DMS53 (cell line): ENCODE data around the gene HOXC13.

Source experiments
- DNase-seq: peaks from one replicate; lab custom pipeline; 2025; lab: John Stamatoyannopoulos, UW

Gene HOXC13

GRCh38 chr12:53938326-53939140 is at the start of gene HOXC13:
HOXC13 (plus strand) TSS chr12:53938831; CDS start chr12:53938907, 76 bp downstream.
- DNase-seq: no peak

GRCh38 chr12:53890081-53890480 is 48.5 kb upstream of the HOXC13 start:
- no peak for DNase-seq

DNA sequence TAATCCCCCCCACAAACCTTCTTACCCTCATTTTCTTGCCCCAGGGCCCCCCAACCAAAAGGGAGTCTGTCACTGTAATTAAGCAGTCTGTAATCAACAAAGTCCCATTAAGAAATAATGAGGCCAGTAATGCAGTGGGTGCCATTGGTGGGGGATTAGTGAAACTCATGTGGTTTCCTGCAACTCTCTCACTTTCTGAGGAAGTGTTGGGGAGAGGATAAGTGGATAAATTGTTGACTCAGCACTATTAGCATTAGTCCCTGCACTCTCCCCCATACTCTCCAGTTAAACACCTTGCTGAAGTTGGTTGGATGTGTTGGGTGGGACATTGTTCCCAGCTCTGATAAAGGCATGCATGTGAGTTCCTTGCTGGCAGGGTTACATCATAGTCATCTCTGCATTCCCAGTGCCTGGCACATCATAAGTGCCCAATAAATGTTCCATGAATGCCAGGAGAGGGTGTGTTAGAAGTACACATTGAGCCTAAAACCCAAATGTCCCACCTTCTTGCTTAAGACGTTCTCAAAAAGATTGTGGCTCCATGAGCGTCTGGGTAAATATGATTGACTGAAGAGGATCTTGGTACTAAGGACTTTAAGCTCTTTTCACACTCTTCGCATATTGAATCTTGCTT is 45.8 kb upstream of the HOXC13 start:
- no peak for DNase-seq

GRCh38 chr12:53899230-53899629 is 39.4 kb upstream of the HOXC13 start:
- no peak for DNase-seq

DNA sequence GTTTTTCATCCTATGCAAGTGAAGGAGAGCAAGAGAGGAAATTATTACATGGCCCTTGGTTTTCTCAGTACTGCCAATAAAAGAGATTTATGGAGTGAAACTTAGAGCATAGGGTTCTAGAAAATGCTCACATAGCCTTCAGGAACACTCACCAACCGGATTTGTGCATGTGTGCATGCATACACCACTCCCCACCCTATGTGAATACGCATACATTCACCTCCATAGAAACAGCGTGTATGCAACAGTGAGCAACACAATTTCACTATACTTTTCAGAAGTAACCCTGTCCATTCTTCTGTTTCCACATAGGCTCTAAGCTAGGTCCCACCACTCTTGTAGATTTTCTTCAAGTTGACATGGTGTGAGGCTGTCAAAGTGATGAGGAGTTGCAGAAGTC is 31.5 kb upstream of the HOXC13 start:
- no peak for DNase-seq

DNA sequence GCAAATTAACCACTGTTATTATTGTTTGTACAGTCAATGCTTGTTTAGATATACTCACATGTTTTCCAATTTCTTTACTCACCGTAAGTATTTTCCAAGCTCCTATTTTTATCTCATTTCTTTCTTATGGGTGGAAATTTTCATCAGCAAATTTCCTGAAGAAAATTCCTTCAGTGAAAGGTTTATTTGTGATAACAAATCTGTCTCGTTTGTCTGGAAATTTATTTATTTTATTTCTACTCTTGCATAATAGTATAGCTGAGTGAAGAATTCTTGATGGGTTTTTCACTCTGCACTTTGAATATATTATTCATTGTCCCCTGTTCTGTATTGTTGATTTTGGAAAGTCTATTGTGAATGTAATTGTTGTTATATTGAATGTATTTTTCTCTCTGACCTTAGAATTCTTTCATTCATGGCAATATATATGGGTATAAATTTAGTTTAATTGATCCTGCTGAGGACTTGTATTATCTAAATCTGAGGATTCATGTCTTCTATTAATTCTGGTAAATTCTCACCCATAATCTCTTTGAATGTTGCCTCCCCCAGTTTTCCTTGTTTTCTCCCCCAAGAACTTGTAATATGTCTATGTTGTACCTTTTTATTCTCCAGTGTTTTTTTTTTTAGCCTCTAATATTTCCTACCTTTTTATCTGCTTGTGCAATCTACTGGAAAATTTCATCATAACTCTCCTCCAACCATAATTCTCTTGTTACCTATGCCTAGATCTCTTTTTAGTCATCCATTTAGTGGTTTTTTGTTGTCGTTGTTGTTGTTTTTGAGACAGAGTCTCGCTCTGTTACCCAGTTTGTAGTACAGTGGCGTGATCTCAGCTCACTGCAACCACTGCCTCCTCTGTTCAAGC is 21.6 kb upstream of the HOXC13 start:
- no peak for DNase-seq

- no peak for DNase-seq
Observed at GRCh38 chr12:53924521-53925405, 13.9 kb upstream of the HOXC13 start.

- DNase-seq: no peak
Observed at GRCh38 chr12:53927220-53928029, 11.2 kb upstream of the HOXC13 start.

GRCh38 chr12:53928054-53928835 is 10.4 kb upstream of the HOXC13 start:
- no peak for DNase-seq

- DNase-seq: no peak
Observed at GRCh38 chr12:53929527-53929926, 9.1 kb upstream of the HOXC13 start.

DNA sequence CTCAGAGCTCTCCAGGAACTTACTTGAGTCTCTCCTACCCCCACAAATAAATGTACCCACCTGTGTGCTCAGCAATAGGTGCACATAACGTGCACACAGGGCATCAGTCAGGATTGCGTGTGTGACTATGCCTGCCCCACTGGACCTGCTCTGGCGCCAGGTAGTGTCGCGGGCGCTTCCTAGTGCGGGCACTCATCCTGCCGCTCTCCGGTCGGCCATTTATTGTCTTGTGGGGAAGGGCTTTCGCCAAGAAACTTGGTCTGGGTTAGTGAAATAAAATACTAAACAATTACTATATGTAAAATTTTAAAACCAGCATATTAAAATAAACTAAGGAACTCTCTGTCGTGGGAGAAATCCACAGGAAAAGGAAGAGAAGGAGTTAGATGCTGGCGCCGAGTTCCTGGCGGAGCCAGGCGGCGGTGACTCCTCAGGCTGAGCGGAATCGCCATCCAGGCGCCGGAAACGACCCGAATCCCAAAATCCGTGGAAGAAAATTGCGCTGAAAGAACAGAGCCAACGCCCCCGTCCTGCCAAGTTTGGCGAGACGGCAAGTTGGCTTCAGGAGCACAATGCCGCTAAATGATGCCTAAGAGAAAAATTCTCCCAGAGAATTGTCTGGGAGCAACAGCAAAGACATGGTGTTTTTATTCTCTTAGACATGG is 7.9 kb upstream of the HOXC13 start:
- no peak for DNase-seq

DNA sequence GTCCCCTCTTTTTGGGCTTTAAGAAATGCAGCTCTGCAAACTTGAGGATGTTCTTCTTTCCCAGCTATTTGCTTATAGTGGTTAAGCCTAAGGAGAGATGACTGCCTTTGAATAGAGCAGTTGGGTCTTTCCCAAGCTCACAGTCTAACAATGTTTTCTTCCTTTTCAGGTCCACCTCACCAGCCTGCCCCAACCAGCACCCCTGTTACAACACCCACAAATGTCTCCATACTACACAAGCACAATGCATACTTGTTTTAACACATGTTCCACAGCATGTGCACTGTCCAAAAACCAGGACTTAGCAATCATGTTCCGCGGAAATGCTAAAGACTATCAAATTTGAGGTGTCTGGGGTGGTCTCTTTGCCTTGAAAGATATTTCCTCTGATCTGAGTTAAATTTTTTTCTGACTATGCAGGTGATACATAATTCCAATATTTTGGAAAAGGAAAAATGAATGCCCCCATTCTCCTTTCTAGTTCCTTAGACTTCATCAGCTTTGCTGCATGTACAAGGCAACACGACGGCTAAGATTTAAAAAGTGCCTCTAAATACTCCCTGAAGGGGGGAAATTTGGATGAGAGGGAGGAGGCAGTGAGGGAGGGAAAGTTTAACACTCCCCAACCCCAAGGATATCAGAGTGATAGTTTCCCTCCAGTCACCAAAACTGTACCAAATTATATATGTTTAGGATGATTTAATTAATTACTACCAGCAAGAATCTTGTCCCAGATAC is 6.6 kb upstream of the HOXC13 start:
- no peak for DNase-seq

DNA sequence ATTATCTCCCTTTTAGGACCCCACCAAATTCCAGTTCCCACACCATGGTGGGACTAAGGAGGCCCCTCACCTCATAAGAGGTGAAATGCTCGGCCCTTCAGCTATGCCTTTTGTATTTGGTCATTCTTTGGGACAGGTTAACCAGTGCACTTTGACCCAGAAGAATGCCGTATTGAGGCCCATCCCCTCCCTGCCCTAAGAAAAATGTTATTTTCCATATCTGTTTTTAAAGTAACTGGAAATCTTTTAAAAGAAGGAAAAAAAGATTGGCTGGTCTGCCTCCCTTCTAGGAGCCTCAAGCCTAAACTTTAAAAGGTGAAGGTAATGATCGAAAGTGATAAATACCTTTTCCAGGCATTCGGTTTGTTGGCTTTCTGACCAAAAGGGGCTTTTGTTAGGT is 5.7 kb upstream of the HOXC13 start:
- DNase-seq: no peak

- DNase-seq: no peak
Observed at GRCh38 chr12:53935383-53936341, 3.0 kb upstream of the HOXC13 start.

GRCh38 chr12:53937099-53937498 is 1.5 kb upstream of the HOXC13 start:
- DNase-seq: no peak

DNA sequence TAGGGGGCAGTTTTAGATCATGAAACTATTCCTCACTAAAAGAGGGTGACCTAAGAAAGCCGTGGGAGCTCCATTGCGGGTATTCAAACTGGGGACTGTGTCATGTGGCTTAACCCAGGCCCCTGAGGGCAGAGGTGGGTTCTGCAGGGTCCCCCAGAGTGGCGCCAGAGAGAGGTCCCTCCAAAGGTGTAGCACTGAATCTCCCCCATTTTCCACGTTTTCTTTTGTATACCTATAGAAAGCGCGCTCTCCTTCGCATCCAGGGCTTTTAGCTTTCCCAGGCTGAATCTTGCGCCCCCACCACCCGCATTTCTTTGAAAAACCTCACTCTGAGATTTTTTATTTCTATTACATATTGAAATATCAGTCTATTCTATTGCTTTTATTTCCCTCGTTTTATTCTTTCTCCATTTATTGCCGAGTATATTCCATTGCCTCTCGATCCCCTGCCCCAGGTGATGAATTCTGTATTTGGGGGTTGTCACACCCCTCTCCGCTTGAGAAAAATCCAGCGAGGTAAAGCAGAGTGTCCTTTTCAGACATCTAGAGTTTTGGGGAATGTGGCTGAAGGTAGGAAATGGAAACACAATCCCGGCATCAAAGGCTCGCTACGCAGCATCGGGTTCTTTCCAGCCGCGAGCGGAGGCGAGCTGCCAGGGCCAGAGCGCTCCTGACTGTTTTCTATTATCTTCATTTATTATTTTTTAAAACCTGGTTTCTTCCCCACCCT is 870 bp upstream of the HOXC13 start:
- no peak for DNase-seq
